ENCODE results near the gene GAB3.

GAB3 gene

DNA sequence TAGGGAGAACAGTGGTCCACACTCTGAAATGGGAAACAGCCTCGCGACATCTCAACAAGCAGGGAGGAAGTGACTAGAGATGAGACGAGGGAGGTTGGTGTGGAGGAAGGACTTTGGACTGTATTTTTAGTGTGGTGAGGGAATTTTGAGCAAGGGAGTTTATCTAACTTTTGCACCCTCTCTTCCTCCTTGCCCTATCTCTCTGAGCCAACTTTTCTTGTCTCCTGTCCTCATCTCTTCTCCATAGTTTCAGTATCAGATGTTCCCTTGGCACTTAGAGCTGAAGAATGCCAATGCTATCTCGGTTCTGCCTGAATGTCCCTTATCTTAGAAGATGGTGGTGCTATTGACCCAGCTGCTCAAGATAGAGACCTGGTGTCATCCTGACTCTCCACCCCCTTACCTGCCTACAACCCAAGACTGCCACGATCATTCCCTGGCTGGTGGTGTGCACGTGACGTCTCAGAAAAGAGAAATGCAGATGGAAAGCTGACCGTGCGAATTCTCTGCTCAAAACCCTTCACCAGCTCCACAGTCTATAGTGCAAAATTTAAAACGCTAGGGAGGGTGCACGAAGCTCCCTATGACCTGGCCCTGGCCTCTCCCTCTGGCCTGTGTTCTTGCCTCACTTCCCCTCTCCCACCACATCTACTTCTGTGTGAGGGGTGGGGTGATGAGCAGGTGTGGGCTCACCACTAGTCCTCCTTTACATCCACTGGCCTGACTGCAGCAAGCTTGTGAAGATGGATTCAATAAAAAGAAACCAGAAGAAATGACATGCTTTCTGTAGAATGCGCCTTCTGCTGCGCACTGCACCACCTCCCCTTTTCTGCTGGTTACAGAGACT is 33.5 kb upstream of the GAB3 start:
- TF ChIP-seq ESRRG (CRISPR knock-in tag; IDR thresholded peaks at IDR 0.05): no peak
- TF ChIP-seq, protein P1, sequence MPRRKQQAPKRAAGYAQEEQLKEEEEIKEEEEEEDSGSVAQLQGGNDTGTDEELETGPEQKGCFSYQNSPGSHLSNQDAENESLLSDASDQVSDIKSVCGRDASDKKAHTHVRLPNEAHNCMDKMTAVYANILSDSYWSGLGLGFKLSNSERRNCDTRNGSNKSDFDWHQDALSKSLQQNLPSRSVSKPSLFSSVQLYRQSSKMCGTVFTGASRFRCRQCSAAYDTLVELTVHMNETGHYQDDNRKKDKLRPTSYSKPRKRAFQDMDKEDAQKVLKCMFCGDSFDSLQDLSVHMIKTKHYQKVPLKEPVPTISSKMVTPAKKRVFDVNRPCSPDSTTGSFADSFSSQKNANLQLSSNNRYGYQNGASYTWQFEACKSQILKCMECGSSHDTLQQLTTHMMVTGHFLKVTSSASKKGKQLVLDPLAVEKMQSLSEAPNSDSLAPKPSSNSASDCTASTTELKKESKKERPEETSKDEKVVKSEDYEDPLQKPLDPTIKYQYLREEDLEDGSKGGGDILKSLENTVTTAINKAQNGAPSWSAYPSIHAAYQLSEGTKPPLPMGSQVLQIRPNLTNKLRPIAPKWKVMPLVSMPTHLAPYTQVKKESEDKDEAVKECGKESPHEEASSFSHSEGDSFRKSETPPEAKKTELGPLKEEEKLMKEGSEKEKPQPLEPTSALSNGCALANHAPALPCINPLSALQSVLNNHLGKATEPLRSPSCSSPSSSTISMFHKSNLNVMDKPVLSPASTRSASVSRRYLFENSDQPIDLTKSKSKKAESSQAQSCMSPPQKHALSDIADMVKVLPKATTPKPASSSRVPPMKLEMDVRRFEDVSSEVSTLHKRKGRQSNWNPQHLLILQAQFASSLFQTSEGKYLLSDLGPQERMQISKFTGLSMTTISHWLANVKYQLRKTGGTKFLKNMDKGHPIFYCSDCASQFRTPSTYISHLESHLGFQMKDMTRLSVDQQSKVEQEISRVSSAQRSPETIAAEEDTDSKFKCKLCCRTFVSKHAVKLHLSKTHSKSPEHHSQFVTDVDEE (CRISPR knock-in tag; IDR thresholded peaks at IDR 0.05): no peak
- TF ChIP-seq GLIS3 (CRISPR knock-in tag; IDR thresholded peaks at IDR 0.05): no peak
- TF ChIP-seq ZNF70 (CRISPR knock-in tag; IDR thresholded peaks at IDR 0.05): no peak
- TF ChIP-seq, protein P2, sequence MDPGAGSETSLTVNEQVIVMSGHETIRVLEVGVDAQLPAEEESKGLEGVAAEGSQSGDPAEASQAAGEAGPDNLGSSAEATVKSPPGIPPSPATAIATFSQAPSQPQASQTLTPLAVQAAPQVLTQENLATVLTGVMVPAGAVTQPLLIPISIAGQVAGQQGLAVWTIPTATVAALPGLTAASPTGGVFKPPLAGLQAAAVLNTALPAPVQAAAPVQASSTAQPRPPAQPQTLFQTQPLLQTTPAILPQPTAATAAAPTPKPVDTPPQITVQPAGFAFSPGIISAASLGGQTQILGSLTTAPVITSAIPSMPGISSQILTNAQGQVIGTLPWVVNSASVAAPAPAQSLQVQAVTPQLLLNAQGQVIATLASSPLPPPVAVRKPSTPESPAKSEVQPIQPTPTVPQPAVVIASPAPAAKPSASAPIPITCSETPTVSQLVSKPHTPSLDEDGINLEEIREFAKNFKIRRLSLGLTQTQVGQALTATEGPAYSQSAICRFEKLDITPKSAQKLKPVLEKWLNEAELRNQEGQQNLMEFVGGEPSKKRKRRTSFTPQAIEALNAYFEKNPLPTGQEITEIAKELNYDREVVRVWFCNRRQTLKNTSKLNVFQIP (CRISPR knock-in tag; IDR thresholded peaks at IDR 0.05; ENCODE audit: borderline replicate concordance, low read depth): no peak
- TF ChIP-seq TCF4 (CRISPR knock-in tag; IDR thresholded peaks at IDR 0.05; ENCODE audit: borderline replicate concordance): no peak
- TF ChIP-seq ZFP30 (CRISPR knock-in tag; IDR thresholded peaks at IDR 0.05): no peak
- no peak for TF ChIP-seq ZFP3 (CRISPR knock-in tag; IDR thresholded peaks at IDR 0.05)
- TF ChIP-seq ZNF565 (CRISPR knock-in tag; conservative IDR thresholded peaks at IDR 0.05; ENCODE audit: low read depth): no peak
- no peak for TF ChIP-seq ISL1 (CRISPR knock-in tag; IDR thresholded peaks at IDR 0.05)
- TF ChIP-seq BACH2 (CRISPR knock-in tag; IDR thresholded peaks at IDR 0.05; ENCODE audit: borderline replicate concordance): no peak
- TF ChIP-seq ZC3H10 (CRISPR knock-in tag; IDR thresholded peaks at IDR 0.05): no peak
- TF ChIP-seq, protein P3, sequence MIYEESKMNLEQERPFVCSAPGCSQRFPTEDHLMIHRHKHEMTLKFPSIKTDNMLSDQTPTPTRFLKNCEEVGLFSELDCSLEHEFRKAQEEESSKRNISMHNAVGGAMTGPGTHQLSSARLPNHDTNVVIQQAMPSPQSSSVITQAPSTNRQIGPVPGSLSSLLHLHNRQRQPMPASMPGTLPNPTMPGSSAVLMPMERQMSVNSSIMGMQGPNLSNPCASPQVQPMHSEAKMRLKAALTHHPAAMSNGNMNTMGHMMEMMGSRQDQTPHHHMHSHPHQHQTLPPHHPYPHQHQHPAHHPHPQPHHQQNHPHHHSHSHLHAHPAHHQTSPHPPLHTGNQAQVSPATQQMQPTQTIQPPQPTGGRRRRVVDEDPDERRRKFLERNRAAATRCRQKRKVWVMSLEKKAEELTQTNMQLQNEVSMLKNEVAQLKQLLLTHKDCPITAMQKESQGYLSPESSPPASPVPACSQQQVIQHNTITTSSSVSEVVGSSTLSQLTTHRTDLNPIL (CRISPR knock-in tag; IDR thresholded peaks at IDR 0.05; ENCODE audit: low read depth): no peak
- no peak for TF ChIP-seq RARB (CRISPR knock-in tag; IDR thresholded peaks at IDR 0.05)
- TF ChIP-seq PPARA (CRISPR knock-in tag; IDR thresholded peaks at IDR 0.05; ENCODE audit: borderline replicate concordance): no peak
- TF ChIP-seq CSDC2 (CRISPR knock-in tag; IDR thresholded peaks at IDR 0.05): no peak
- ATAC-seq: no peak

DNA sequence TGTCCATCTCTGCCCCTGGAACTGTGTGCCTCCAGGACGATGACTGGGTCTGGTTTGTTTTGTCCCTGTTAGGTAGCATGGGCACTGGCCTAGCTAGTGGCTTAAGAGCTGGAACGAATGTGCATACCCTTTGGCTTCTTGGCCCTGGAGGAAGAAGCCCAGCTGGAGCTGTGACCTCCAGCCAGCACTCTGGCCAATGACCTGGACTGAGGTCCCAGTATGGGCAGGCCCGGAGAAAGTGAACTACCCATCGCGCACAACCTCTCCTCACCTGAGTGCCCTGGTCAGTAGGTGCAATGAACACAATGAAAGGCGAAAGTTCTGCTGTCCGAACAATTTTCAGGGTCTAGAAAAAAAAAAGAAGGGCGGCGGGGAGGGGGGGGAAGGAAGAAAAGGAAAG is 30.1 kb upstream of the GAB3 start:
- TF ChIP-seq, protein P1 (CRISPR knock-in tag; IDR thresholded peaks at IDR 0.05): no peak
- TF ChIP-seq ESRRG (CRISPR knock-in tag; IDR thresholded peaks at IDR 0.05) (no peak), GLIS3 (CRISPR knock-in tag; IDR thresholded peaks at IDR 0.05) (no peak), ZFP3 (CRISPR knock-in tag; IDR thresholded peaks at IDR 0.05) (no peak)
- TF ChIP-seq, protein P2 (CRISPR knock-in tag; IDR thresholded peaks at IDR 0.05; ENCODE audit: borderline replicate concordance, low read depth): no peak
- ATAC-seq: no peak

DNA sequence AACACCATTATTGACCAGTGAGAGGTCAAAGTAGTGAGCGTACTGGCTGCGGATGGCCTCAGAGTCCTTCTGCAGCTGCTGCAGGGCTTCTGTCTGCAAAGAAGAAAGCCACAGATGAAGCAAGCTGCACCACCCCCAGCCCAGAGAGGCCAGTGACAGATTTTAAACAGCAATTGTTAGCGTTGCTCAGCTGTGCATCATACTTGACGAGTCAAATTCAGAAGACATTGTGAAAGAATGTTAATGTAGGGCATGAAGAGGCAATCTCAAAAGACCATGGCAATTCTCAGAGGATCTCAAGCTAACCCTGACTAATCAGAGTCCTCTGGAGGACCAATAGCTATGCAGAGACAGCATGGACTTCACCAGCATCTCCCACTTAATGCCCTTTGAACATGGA is 28.4 kb upstream of the GAB3 start:
- ATAC-seq: no peak; the same call in 1 of the 3 replicates
- TF ChIP-seq TCF4 (CRISPR knock-in tag; IDR thresholded peaks at IDR 0.05; ENCODE audit: borderline replicate concordance) (no peak), SNAI2 (CRISPR knock-in tag; IDR thresholded peaks at IDR 0.05) (no peak), ZC3H10 (CRISPR knock-in tag; IDR thresholded peaks at IDR 0.05) (no peak), ESRRG (CRISPR knock-in tag; IDR thresholded peaks at IDR 0.05) (no peak), ZNF8 (CRISPR knock-in tag; IDR thresholded peaks at IDR 0.05) (no peak), ISL1 (CRISPR knock-in tag; IDR thresholded peaks at IDR 0.05) (no peak), BACH2 (CRISPR knock-in tag; IDR thresholded peaks at IDR 0.05; ENCODE audit: borderline replicate concordance) (no peak), ZNF565 (CRISPR knock-in tag; conservative IDR thresholded peaks at IDR 0.05; ENCODE audit: low read depth) (no peak)
- TF ChIP-seq, protein P4, sequence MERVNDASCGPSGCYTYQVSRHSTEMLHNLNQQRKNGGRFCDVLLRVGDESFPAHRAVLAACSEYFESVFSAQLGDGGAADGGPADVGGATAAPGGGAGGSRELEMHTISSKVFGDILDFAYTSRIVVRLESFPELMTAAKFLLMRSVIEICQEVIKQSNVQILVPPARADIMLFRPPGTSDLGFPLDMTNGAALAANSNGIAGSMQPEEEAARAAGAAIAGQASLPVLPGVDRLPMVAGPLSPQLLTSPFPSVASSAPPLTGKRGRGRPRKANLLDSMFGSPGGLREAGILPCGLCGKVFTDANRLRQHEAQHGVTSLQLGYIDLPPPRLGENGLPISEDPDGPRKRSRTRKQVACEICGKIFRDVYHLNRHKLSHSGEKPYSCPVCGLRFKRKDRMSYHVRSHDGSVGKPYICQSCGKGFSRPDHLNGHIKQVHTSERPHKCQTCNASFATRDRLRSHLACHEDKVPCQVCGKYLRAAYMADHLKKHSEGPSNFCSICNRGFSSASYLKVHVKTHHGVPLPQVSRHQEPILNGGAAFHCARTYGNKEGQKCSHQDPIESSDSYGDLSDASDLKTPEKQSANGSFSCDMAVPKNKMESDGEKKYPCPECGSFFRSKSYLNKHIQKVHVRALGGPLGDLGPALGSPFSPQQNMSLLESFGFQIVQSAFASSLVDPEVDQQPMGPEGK (CRISPR knock-in tag; IDR thresholded peaks at IDR 0.05; ENCODE audit: borderline replicate concordance): no peak
- TF ChIP-seq, protein P3 (CRISPR knock-in tag; IDR thresholded peaks at IDR 0.05; ENCODE audit: low read depth): no peak
